AG04450 (cell line): ENCODE results near the gene RUFY3. TPM values are rescaled to one million over a fixed set of nuclear protein-coding genes. Genes with fewer than 3 reads are reported as not detected.
"Not testable (repeated sequence)": the region's sequence is repeated elsewhere in the genome, so short reads cannot be mapped to it uniquely, and the experiment has no call there.

Experiments used
- CTCF ChIA-PET: fragments of 300-600, 350-600 bp; formaldehyde crosslinking; extraction: SDS; loops from one replicate; lab custom pipeline; 2022; ENCODE audit warnings: antibody characterized with exemption, inconsistent platforms; lab: Charles Lee
- POLR2A ChIA-PET: fragments of 350-600 bp; formaldehyde crosslinking; extraction: SDS; loops from one replicate; lab custom pipeline; 2021; ENCODE audit warnings: antibody characterized with exemption, inconsistent platforms; lab: Yijun Ruan, JAX
- DNase-seq: peaks from one replicate; pipeline ENCODE4 v3.0.0-alpha.2; 2011; ENCODE audit warnings: low read depth, low spot score
- H3K27ac ChIP-seq: one replicate; pipeline ENCODE4 v1.5.1; 2012; ENCODE audit warnings: low read depth, low read length, control low read depth
- H3K27me3 ChIP-seq: one replicate; pipeline ENCODE4 v1.6.0; 2012; ENCODE audit warnings: low read length; ENCODE audit not compliant: control insufficient read depth, insufficient read depth
- H3K4me3 ChIP-seq: 2 replicates; pipeline ENCODE4 v1.5.1; 2011; ENCODE audit warnings: mild to moderate bottlenecking, low read depth, low read length, control low read depth
- H3K9me3 ChIP-seq: 2 replicates; pipeline ENCODE4 v1.5.1; 2012; ENCODE audit warnings: low read length; ENCODE audit not compliant: control insufficient read depth, insufficient read depth
- polyA plus RNA-seq: library from polyadenylated mRNA; depleted of rRNA; stranded (reverse); fragments of >200 nt; gene quantifications from 2 replicates; pipeline ENCODE4 v1.2.3, GENCODE V29; 2011
- TF ChIP-seq, protein P1 (sequence below): IDR thresholded peaks from 2 replicates; pipeline ENCODE4 v1.5.1; 2011; ENCODE audit warnings: low read depth, low read length, control low read depth, inconsistent platforms

Gene RUFY3
- polyA plus RNA-seq, 1 experiment, result 57.9 TPM

DNA sequence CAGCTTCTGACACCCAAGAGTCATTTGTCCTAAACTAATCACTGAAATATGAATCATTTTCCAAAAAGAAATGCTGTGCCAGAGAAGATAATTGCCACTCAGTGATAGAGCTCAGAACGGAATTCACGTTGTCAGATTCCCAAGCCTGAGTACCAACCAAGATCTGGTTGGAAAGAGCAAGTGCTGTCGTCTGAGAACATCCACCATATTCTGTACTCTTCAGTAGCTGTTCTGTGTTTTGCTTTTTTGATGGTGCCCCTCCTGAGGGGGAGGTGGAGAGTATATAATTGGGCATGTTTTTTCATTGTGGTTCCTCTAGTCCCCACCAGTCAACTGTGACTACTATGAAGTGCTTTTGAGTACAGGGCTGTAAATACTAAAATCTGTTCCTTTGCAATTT, 13.2 kb downstream of the RUFY3 start:
- TF ChIP-seq, protein P1, sequence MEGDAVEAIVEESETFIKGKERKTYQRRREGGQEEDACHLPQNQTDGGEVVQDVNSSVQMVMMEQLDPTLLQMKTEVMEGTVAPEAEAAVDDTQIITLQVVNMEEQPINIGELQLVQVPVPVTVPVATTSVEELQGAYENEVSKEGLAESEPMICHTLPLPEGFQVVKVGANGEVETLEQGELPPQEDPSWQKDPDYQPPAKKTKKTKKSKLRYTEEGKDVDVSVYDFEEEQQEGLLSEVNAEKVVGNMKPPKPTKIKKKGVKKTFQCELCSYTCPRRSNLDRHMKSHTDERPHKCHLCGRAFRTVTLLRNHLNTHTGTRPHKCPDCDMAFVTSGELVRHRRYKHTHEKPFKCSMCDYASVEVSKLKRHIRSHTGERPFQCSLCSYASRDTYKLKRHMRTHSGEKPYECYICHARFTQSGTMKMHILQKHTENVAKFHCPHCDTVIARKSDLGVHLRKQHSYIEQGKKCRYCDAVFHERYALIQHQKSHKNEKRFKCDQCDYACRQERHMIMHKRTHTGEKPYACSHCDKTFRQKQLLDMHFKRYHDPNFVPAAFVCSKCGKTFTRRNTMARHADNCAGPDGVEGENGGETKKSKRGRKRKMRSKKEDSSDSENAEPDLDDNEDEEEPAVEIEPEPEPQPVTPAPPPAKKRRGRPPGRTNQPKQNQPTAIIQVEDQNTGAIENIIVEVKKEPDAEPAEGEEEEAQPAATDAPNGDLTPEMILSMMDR, result no peak
- Histone ChIP-seq H3K27me3 (no peaks in the 10 kb centered on the region), H3K4me3 (no peak overlapping the region; the same call in 1 of the 2 replicates), H3K27ac (no peak overlapping the region), H3K9me3 (no peaks in the 10 kb centered on the region)
- no peak for DNase-seq
- CTCF ChIA-PET, result interaction anchor here (0.6 to 2.1 kb wide), 7 partner anchors 10 to 275 kb away, joined by 3 to 5 read pairs (median 3); no protein-coding TSS in a partner anchor
- POLR2A ChIA-PET, result interaction anchor here (0.5 to 1.1 kb wide), 2 partner anchors 11 to 13 kb away, joined by 3 to 7 read pairs; partner anchors contain the start of gene RUFY3

DNA sequence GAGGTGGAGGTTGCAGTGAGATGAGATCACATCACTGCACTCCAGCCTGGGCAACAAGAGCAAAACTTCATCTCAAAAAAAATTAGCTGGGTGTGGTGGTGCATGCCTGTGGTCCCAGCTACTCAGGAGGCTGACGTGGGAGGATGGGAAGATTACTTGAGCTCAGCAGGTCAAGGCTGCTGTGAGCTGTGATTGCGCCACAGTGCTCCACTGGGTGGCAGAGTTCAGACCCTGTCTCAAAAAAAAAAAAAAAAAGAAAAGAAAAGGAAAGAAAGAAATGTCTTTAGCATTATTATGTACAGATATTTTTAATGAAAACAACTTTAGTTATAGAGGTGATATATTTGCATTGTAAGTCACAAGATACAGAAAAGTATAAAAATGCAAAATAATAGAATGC, 14.2 kb downstream of the RUFY3 start:
- ChIA-PET CTCF (interaction anchor here (0.6 to 2.1 kb wide), 3 partner anchors 9 to 361 kb away, joined by 4 to 6 read pairs (median 4); no protein-coding TSS in a partner anchor), POLR2A (interaction anchor here (0.5 to 0.7 kb wide), 3 partner anchors 23 to 65 kb away, joined by 3 to 5 read pairs (median 3); no protein-coding TSS in a partner anchor)
- H3K4me3 ChIP-seq, H3K27ac ChIP-seq, DNase-seq, H3K9me3 ChIP-seq, H3K27me3 ChIP-seq: not testable (repeated sequence)

DNA sequence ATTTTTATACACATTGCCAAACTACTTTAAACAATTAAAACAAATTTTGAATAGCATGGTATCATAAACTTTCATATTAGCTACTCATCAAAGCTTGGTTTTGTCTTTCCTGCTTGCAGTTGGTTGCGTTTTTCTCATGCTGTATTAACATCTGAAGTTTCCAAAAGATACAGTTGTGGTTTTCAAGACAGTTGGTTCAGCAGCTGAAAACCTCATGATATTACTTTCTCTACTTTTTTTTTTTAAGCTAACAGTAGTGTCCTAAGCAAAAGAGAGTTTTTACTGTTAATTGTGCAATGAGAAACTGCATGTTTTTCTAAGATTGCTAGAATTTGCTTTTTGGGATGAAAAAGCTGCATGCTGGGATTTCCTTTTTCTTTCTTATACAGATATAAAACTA, 15.2 kb downstream of the RUFY3 start:
- ChIA-PET POLR2A (interaction anchor here (0.6 kb wide), 1 partner anchor 47 kb away, joined by 3 read pairs; no protein-coding TSS in a partner anchor), CTCF (interaction anchor here (0.5 to 0.8 kb wide), 2 partner anchors 15 to 87 kb away, joined by 3 to 5 read pairs; partner anchors contain the start of gene RUFY3)
- TF ChIP-seq, protein P1, result no peak

GRCh38 chr4:70737409-70737808, 15.6 kb downstream of the RUFY3 start:
- H3K9me3 ChIP-seq, result no peaks in the 10 kb centered on the region
- no peak overlapping the region for H3K4me3 ChIP-seq
- DNase-seq, result no peak
- H3K27ac ChIP-seq, result no peak overlapping the region
- TF ChIP-seq, protein P1, result no peak
- ChIA-PET CTCF (interaction anchor here (0.5 to 0.8 kb wide), 3 partner anchors 16 to 87 kb away, joined by 3 to 5 read pairs (median 4); partner anchors contain the start of gene RUFY3), POLR2A (interaction anchor here (0.6 kb wide), 1 partner anchor 47 kb away, joined by 3 read pairs; no protein-coding TSS in a partner anchor)
- no peaks in the 10 kb centered on the region for H3K27me3 ChIP-seq

More for the DNA sequence above, 15.2 kb downstream of the RUFY3 start:
- Histone ChIP-seq H3K27ac (no peak overlapping the region), H3K9me3 (no peaks in the 10 kb centered on the region), H3K27me3 (no peaks in the 10 kb centered on the region), H3K4me3 (no peak overlapping the region)
- no peak for DNase-seq

- DNase-seq, result no peak
- CTCF ChIA-PET, result interaction anchor here (0.6 to 1.1 kb wide), 4 partner anchors 9 to 1595 kb away, joined by 3 to 13 read pairs (median 4); partner anchors contain the start of gene RUFY3
- no peak overlapping the region for H3K4me3 ChIP-seq
- no peaks in the 10 kb centered on the region for H3K9me3 ChIP-seq
- no peaks in the 10 kb centered on the region for H3K27me3 ChIP-seq
- POLR2A ChIA-PET, result interaction anchor here (0.6 kb wide), 1 partner anchor 981 kb away, joined by 4 read pairs; no protein-coding TSS in a partner anchor
- no peak overlapping the region for H3K27ac ChIP-seq
- TF ChIP-seq, protein P1, result no peak
Observed at GRCh38 chr4:70739496-70740337, 18.0 kb downstream of the RUFY3 start.
